Measurements from ENCODE around the gene MAGT1. TPM values are rescaled to one million over a fixed set of nuclear protein-coding genes. Genes with fewer than 3 reads are reported as not detected.

MAGT1 gene
- total and polyA plus RNA-seq, 4 donors, result 29.0 to 121 (median 58.0) TPM

DNA sequence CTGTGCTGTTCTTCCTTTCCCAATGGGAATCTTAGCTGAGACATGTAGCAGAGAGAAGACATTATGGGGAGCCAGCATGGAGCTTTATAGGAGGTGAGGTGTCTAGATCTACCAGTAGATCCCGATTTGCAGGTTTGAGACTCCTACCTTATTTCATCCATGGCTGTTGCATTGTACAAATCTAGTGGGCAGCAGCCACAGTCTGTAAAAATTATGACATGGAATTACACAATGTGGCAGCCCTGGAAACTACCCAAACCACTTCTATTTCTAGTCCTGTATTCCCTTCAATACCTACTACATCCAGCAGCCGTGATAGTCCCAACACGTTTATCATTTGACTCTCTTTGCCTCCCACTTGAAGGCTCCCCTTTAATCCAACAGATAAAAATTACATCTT is 23.3 kb upstream of the MAGT1 start:
- no peak for TF ChIP-seq EGR1 (IDR thresholded peaks at IDR 0.05; ENCODE audit: low read depth in 2 of 2)
- no peak for TF ChIP-seq HNF4A (conservative IDR thresholded peaks at IDR 0.05)
- TF ChIP-seq RXRA (IDR thresholded peaks at IDR 0.05), result no peak
- no peak for TF ChIP-seq SP1 (IDR thresholded peaks at IDR 0.05)
- TF ChIP-seq FOXA1 (IDR thresholded peaks at IDR 0.05), result no peak
- no peak for TF ChIP-seq YY1 (IDR thresholded peaks at IDR 0.05)
- TF ChIP-seq, protein P1, sequence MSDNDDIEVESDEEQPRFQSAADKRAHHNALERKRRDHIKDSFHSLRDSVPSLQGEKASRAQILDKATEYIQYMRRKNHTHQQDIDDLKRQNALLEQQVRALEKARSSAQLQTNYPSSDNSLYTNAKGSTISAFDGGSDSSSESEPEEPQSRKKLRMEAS (IDR thresholded peaks at IDR 0.05), result no peak
- no peak for TF ChIP-seq RAD21 (IDR thresholded peaks at IDR 0.05)
- TF ChIP-seq, protein P2, sequence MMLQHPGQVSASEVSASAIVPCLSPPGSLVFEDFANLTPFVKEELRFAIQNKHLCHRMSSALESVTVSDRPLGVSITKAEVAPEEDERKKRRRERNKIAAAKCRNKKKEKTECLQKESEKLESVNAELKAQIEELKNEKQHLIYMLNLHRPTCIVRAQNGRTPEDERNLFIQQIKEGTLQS (IDR thresholded peaks at IDR 0.05), result no peak
- TF ChIP-seq TAF1 (conservative IDR thresholded peaks at IDR 0.05), result no peak
- no peak for TF ChIP-seq HNF4G (IDR thresholded peaks at IDR 0.05)
- TF ChIP-seq FOXA2 (IDR thresholded peaks at IDR 0.05), result no peak
- TF ChIP-seq, protein P3, sequence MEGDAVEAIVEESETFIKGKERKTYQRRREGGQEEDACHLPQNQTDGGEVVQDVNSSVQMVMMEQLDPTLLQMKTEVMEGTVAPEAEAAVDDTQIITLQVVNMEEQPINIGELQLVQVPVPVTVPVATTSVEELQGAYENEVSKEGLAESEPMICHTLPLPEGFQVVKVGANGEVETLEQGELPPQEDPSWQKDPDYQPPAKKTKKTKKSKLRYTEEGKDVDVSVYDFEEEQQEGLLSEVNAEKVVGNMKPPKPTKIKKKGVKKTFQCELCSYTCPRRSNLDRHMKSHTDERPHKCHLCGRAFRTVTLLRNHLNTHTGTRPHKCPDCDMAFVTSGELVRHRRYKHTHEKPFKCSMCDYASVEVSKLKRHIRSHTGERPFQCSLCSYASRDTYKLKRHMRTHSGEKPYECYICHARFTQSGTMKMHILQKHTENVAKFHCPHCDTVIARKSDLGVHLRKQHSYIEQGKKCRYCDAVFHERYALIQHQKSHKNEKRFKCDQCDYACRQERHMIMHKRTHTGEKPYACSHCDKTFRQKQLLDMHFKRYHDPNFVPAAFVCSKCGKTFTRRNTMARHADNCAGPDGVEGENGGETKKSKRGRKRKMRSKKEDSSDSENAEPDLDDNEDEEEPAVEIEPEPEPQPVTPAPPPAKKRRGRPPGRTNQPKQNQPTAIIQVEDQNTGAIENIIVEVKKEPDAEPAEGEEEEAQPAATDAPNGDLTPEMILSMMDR (IDR thresholded peaks at IDR 0.05; ENCODE audit: low read depth, low read length, missing input control), result no peak
- TF ChIP-seq, protein P4, sequence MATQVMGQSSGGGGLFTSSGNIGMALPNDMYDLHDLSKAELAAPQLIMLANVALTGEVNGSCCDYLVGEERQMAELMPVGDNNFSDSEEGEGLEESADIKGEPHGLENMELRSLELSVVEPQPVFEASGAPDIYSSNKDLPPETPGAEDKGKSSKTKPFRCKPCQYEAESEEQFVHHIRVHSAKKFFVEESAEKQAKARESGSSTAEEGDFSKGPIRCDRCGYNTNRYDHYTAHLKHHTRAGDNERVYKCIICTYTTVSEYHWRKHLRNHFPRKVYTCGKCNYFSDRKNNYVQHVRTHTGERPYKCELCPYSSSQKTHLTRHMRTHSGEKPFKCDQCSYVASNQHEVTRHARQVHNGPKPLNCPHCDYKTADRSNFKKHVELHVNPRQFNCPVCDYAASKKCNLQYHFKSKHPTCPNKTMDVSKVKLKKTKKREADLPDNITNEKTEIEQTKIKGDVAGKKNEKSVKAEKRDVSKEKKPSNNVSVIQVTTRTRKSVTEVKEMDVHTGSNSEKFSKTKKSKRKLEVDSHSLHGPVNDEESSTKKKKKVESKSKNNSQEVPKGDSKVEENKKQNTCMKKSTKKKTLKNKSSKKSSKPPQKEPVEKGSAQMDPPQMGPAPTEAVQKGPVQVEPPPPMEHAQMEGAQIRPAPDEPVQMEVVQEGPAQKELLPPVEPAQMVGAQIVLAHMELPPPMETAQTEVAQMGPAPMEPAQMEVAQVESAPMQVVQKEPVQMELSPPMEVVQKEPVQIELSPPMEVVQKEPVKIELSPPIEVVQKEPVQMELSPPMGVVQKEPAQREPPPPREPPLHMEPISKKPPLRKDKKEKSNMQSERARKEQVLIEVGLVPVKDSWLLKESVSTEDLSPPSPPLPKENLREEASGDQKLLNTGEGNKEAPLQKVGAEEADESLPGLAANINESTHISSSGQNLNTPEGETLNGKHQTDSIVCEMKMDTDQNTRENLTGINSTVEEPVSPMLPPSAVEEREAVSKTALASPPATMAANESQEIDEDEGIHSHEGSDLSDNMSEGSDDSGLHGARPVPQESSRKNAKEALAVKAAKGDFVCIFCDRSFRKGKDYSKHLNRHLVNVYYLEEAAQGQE (IDR thresholded peaks at IDR 0.05), result no peak
- no peak for TF ChIP-seq JUND (IDR thresholded peaks at IDR 0.05)
- no peak for TF ChIP-seq NR2F2 (IDR thresholded peaks at IDR 0.05)
- TF ChIP-seq, protein P5, sequence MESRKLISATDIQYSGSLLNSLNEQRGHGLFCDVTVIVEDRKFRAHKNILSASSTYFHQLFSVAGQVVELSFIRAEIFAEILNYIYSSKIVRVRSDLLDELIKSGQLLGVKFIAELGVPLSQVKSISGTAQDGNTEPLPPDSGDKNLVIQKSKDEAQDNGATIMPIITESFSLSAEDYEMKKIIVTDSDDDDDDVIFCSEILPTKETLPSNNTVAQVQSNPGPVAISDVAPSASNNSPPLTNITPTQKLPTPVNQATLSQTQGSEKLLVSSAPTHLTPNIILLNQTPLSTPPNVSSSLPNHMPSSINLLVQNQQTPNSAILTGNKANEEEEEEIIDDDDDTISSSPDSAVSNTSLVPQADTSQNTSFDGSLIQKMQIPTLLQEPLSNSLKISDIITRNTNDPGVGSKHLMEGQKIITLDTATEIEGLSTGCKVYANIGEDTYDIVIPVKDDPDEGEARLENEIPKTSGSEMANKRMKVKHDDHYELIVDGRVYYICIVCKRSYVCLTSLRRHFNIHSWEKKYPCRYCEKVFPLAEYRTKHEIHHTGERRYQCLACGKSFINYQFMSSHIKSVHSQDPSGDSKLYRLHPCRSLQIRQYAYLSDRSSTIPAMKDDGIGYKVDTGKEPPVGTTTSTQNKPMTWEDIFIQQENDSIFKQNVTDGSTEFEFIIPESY (IDR thresholded peaks at IDR 0.05), result no peak
- DNase-seq (ENCODE audit: low spot score), result no peak
- no peaks in the 10 kb centered on the region for H3K36me3 ChIP-seq (ENCODE audit: control insufficient read depth in 4 of 4, insufficient read depth in 3 of 4, low read depth in 1 of 4, low read length in 3 of 4)
- no peaks in the 10 kb centered on the region for H3K9me3 ChIP-seq (ENCODE audit: control insufficient read depth in 4 of 4, low read length in 3 of 4)
- no peak overlapping the region for H3K9ac ChIP-seq (ENCODE audit: low read depth in 1 of 2, low read length in 2 of 2)
- H3K27me3 ChIP-seq (ENCODE audit: control insufficient read depth in 4 of 4, insufficient read depth in 4 of 4, low read length in 3 of 4), result no peaks in the 10 kb centered on the region
- no peak overlapping the region for H3K27ac ChIP-seq (ENCODE audit: low read depth in 1 of 2, low read length in 2 of 2)
- 47% methylated on average over 3 of the region's 3 CpGs for whole genome bisulfite sequencing
- H3K4me3 ChIP-seq (ENCODE audit: low read depth in 1 of 3, low read length in 3 of 3), result no peak overlapping the region
- H3K4me1 ChIP-seq (ENCODE audit: control insufficient read depth in 4 of 4, insufficient read depth in 4 of 4, low read length in 3 of 4), result no peaks in the 10 kb centered on the region
